OCI-LY1 (cell line): ENCODE data around the gene CSF1.

Experiments
- H2AFZ ChIP-seq: fragments of 200-600 bp; sonication (generic), shearing (Covaris generic); 2 replicates; pipeline ENCODE4 v1.6.0; 2014; ENCODE audit warnings: antibody characterized with exemption, mild to moderate bottlenecking, low read length
- H3F3A ChIP-seq: fragments of 200-600 bp; sonication (generic), shearing (Covaris generic); 2 replicates; pipeline ENCODE4 v1.6.0; 2014; ENCODE audit warnings: mild to moderate bottlenecking, antibody characterized with exemption, low read length, moderate library complexity; ENCODE audit not compliant: insufficient read depth
- H3K27ac ChIP-seq: fragments of 200-600 bp; sonication (generic); 2 replicates; pipeline ENCODE4 v1.5.1; 2014; ENCODE audit warnings: low read length, mixed run types, mild to moderate bottlenecking, low read depth; ENCODE audit not compliant: poor library complexity, severe bottlenecking
- H3K27me3 ChIP-seq: fragments of 200-600 bp; sonication (generic); 2 replicates; pipeline ENCODE4 v1.6.0; 2014; ENCODE audit warnings: antibody characterized with exemption, mild to moderate bottlenecking, low read length, moderate library complexity; ENCODE audit not compliant: insufficient read depth
- H3K36me3 ChIP-seq: fragments of 200-600 bp; sonication (generic); 2 replicates; pipeline ENCODE4 v1.6.1; 2014; ENCODE audit warnings: mild to moderate bottlenecking, antibody characterized with exemption, low read length, moderate library complexity, mixed read lengths; ENCODE audit not compliant: insufficient read depth
- H3K4me1 ChIP-seq: fragments of 200-600 bp; sonication (generic); 2 replicates; pipeline ENCODE4 v1.5.1; 2014; ENCODE audit warnings: mild to moderate bottlenecking, low read length, moderate library complexity; ENCODE audit not compliant: insufficient read depth, severe bottlenecking
- H3K4me2 ChIP-seq: fragments of 200-600 bp; sonication (generic), shearing (Covaris generic); 2 replicates; pipeline ENCODE4 v1.6.1; 2014; ENCODE audit warnings: low read length
- H3K4me3 ChIP-seq: fragments of 200-600 bp; sonication (generic); 2 replicates; pipeline ENCODE4 v1.5.1; 2014; ENCODE audit warnings: low read length, low read depth, mild to moderate bottlenecking, mixed read lengths; ENCODE audit not compliant: poor library complexity, severe bottlenecking
- H3K79me2 ChIP-seq: fragments of 200-600 bp; shearing (Covaris generic); 2 replicates; pipeline ENCODE4 v1.6.1; 2016; ENCODE audit warnings: mixed run types, low read length, mixed read lengths; ENCODE audit not compliant: insufficient read depth
- H3K9ac ChIP-seq: fragments of 200-600 bp; sonication (generic), shearing (Covaris generic); 2 replicates; pipeline ENCODE4 v1.6.1; 2014; ENCODE audit warnings: mild to moderate bottlenecking, low read length, mixed read lengths
- H3K9me2 ChIP-seq: fragments of 200-600 bp; sonication (generic), shearing (Covaris generic); 2 replicates; pipeline ENCODE4 v1.6.1; 2014; ENCODE audit warnings: low read depth, mild to moderate bottlenecking, low read length, mixed read lengths
- H3K9me3 ChIP-seq: fragments of 200-600 bp; shearing (Covaris generic); 2 replicates; pipeline ENCODE4 v1.6.1; 2014; ENCODE audit warnings: low read length, mixed read lengths
- H4K20me1 ChIP-seq: fragments of 200-600 bp; sonication (generic), shearing (Covaris generic); 2 replicates; pipeline ENCODE4 v1.6.0; 2016; ENCODE audit warnings: mild to moderate bottlenecking, low read length; ENCODE audit not compliant: insufficient read depth
- CTCF ChIP-seq: fragments of 200-600 bp; sonication (generic), shearing (Covaris generic); IDR thresholded peaks from 2 replicates; pipeline ENCODE4 v1.5.1; 2017; ENCODE audit warnings: mild to moderate bottlenecking, antibody characterized with exemption, low read length, moderate library complexity, mixed read lengths
- EZH2 ChIP-seq: fragments of 200-600 bp; sonication (generic), shearing (Covaris generic); IDR thresholded peaks from 2 replicates; pipeline ENCODE4 v1.8.0; 2017; ENCODE audit warnings: borderline replicate concordance, mixed run types, mild to moderate bottlenecking, antibody characterized with exemption, low read length, moderate library complexity, mixed read lengths

Gene CSF1

GRCh38 chr1:109933856-109934711 lies 23.4 kb downstream of the CSF1 start:
- Histone ChIP-seq H3K4me3 (no peak overlapping the region), H3K9ac (no peak overlapping the region), H3K79me2 (no peaks in the 10 kb centered on the region), H3K27me3 (no peaks in the 10 kb centered on the region), H3K9me3 (no peaks in the 10 kb centered on the region), H3K27ac (no peak overlapping the region), H3K4me1 (no peaks in the 10 kb centered on the region), H4K20me1 (no peaks in the 10 kb centered on the region), H3K36me3 (no peaks in the 10 kb centered on the region), H2AFZ (no peak overlapping the region), H3F3A (no peaks in the 10 kb centered on the region), H3K4me2 (no peak overlapping the region), H3K9me2 (no peaks in the 10 kb centered on the region)
- no peak for TF ChIP-seq EZH2

GRCh38 chr1:109935451-109935900 lies 24.8 kb downstream of the CSF1 start:
- Histone ChIP-seq H3K4me1 (no peaks in the 10 kb centered on the region), H3K27ac (no peak overlapping the region), H3K36me3 (no peaks in the 10 kb centered on the region), H3K79me2 (no peaks in the 10 kb centered on the region), H3K9me3 (no peaks in the 10 kb centered on the region), H3F3A (no peaks in the 10 kb centered on the region), H3K9me2 (no peaks in the 10 kb centered on the region), H3K9ac (no peak overlapping the region), H4K20me1 (no peaks in the 10 kb centered on the region), H2AFZ (no peak overlapping the region), H3K27me3 (no peaks in the 10 kb centered on the region), H3K4me2 (no peak overlapping the region), H3K4me3 (no peak overlapping the region)
- no peak for TF ChIP-seq CTCF
- TF ChIP-seq EZH2 = no peak

- H3K9me3 ChIP-seq = no peaks in the 10 kb centered on the region
- H3K4me1 ChIP-seq = no peaks in the 10 kb centered on the region
- no peak for TF ChIP-seq CTCF
- no peak for TF ChIP-seq EZH2
- H4K20me1 ChIP-seq = no peaks in the 10 kb centered on the region
- no peaks in the 10 kb centered on the region for H3K27me3 ChIP-seq
- no peaks in the 10 kb centered on the region for H3K79me2 ChIP-seq
- H3K9ac ChIP-seq = no peak overlapping the region
- H3K27ac ChIP-seq = no peak overlapping the region
- H3F3A ChIP-seq = no peaks in the 10 kb centered on the region
- no peaks in the 10 kb centered on the region for H3K9me2 ChIP-seq
- H2AFZ ChIP-seq = no peak overlapping the region
- H3K36me3 ChIP-seq = no peaks in the 10 kb centered on the region
- H3K4me2 ChIP-seq = no peak overlapping the region
- no peak overlapping the region for H3K4me3 ChIP-seq
These were observed 27.1 kb downstream of the CSF1 start for GRCh38 chr1:109937738-109938137.
